Measurements from ENCODE around the gene SIM2. TPM values are rescaled to one million over a fixed set of nuclear protein-coding genes. Genes with fewer than 3 reads are reported as not detected.

Gene SIM2
- total and polyA plus RNA-seq, 7 experiments from 2014 or later = 0.12 TPM; not detected in 6

DNA sequence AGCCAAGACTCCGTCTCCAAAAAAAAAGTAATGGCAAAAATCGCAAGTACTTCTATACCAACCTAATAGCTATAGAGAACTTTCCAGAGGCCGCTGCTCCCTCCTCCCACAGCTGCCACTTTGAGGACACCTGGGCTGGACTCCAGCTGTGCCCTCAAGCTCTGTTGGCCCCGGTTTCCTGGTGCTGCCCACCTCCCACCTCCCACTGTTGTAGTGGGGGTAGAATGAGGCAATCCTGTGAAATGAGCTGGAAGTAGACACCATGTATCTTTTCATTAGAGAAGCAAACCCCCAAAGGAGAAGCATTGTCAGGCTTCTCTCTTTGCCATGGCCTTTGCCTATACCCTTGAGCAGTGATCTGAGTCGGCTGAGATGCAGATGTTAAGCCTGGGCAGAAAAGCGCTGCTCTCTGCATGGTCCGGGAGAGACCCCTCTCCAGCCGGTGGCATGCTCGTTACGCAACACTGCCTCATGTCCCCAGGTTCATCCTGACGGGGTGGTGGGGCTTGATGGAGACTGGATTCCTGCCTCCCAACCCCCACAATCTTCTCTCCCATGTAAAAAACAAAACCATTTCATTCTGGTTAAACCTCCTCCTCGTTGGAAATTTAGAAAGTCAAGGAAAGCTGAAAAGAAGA is 39.7 kb downstream of the SIM2 start:
- no peak for DNase-seq
- Histone ChIP-seq H3K27me3 (ENCODE audit: control insufficient read depth in 2 of 2, insufficient read depth in 2 of 2, low read length in 2 of 2) (no peaks in the 10 kb centered on the region), H3K36me3 (ENCODE audit: control insufficient read depth in 2 of 3, insufficient read depth in 3 of 3, low read length in 3 of 3) (no peaks in the 10 kb centered on the region), H3K9me3 (ENCODE audit: control insufficient read depth in 2 of 3, low read length in 3 of 3) (no peaks in the 10 kb centered on the region), H3K4me3 (ENCODE audit: low read length) (no peak overlapping the region), H3K4me1 (ENCODE audit: control insufficient read depth in 2 of 2, insufficient read depth in 2 of 2, low read length in 2 of 2) (no peaks in the 10 kb centered on the region), H3K27ac (ENCODE audit: low read depth, low read length) (no peak overlapping the region)
- Mint-ChIP-seq H3K27ac (no peak overlapping the region), H3K4me1 (no peaks in the 10 kb centered on the region), H3K9me3 (peaks cover 0 to 8% (median 0%) of the 10 kb centered on the region in 11 donors), H3K4me3 (no peak overlapping the region), H3K36me3 (peaks cover 0 to 3% (median 0%) of the 10 kb centered on the region in 5 donors), H3K27me3 (peaks cover 15 to 37% (median 23%) of the 10 kb centered on the region in 5 donors)
- intact Hi-C loops (cut with micrococcal nuclease) = no loop called here
- no peak for ATAC-seq
- CTCF ChIA-PET = no interaction called here
- POLR2A ChIA-PET = no interaction called here

DNA sequence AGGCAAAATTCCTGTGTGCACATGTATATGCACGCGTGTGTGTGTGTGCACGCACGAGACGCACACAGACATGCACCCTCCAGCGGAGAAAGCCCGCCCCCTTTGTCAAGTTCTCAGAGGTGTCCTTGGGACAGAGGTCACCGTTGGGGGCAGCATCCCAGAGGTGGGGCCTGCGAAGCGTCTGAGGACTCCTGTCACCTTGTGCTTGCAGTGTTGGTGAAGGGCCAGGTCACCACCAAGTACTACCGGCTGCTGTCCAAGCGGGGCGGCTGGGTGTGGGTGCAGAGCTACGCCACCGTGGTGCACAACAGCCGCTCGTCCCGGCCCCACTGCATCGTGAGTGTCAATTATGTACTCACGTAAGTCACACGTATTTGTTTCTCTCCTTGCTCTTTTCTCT is 42.6 kb downstream of the SIM2 start:
- ChIA-PET CTCF (no interaction called here), POLR2A (no interaction called here)
- no peaks in the 10 kb centered on the region for H3K27me3 ChIP-seq (ENCODE audit: control insufficient read depth in 2 of 2, insufficient read depth in 2 of 2, low read length in 2 of 2)
- no peak overlapping the region for H3K4me3 Mint-ChIP-seq
- H3K27me3 Mint-ChIP-seq = peaks cover 28 to 48% (median 36%) of the 10 kb centered on the region in 5 donors
- ATAC-seq (no peak), DNase-seq (no peak)
- intact Hi-C loops (cut with micrococcal nuclease) = no loop called here
- peaks cover 0 to 2% (median 0%) of the 10 kb centered on the region in 11 donors for H3K9me3 Mint-ChIP-seq
- no peaks in the 10 kb centered on the region for H3K36me3 ChIP-seq (ENCODE audit: control insufficient read depth in 2 of 3, insufficient read depth in 3 of 3, low read length in 3 of 3)
- no peaks in the 10 kb centered on the region for H3K36me3 Mint-ChIP-seq
- H3K27ac ChIP-seq (ENCODE audit: low read depth, low read length) = no peak overlapping the region
- H3K4me1 ChIP-seq (ENCODE audit: control insufficient read depth in 2 of 2, insufficient read depth in 2 of 2, low read length in 2 of 2) = no peaks in the 10 kb centered on the region
- H3K4me1 Mint-ChIP-seq = peaks cover 0 to 2% (median 2%) of the 10 kb centered on the region in 7 donors
- no peak overlapping the region for H3K4me3 ChIP-seq (ENCODE audit: low read length)
- H3K27ac Mint-ChIP-seq = no peak overlapping the region
- no peaks in the 10 kb centered on the region for H3K9me3 ChIP-seq (ENCODE audit: control insufficient read depth in 2 of 3, low read length in 3 of 3)

DNA sequence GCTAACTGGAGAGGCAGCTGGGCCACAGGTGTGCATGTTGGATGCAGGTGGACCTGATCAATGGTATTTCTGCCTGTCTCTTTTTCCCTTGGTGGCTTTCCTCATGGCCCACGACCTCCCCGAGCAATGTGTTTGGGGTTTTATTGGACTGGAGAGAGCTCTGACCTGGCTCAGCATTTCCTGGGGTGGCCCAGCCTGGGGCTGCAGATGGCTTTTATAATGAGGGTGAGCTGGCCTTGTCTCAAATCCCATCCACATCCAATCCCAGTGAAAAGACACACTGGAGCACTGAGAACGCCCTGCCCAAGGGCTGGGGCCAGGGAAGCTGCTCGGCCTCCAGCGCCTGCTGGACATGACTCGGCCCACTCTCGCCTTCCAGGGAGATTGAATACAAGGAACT is 44.1 kb downstream of the SIM2 start:
- Histone ChIP-seq H3K9me3 (ENCODE audit: control insufficient read depth in 2 of 3, low read length in 3 of 3) (no peaks in the 10 kb centered on the region), H3K4me1 (ENCODE audit: control insufficient read depth in 2 of 2, insufficient read depth in 2 of 2, low read length in 2 of 2) (no peaks in the 10 kb centered on the region), H3K4me3 (ENCODE audit: low read length) (no peak overlapping the region), H3K27me3 (ENCODE audit: control insufficient read depth in 2 of 2, insufficient read depth in 2 of 2, low read length in 2 of 2) (no peaks in the 10 kb centered on the region), H3K36me3 (ENCODE audit: control insufficient read depth in 2 of 3, insufficient read depth in 3 of 3, low read length in 3 of 3) (no peaks in the 10 kb centered on the region), H3K27ac (ENCODE audit: low read depth, low read length) (no peak overlapping the region)
- DNase-seq (no peak), ATAC-seq (no peak)
- Mint-ChIP-seq H3K9me3 (peaks cover 0 to 2% (median 0%) of the 10 kb centered on the region in 11 donors), H3K4me3 (no peak overlapping the region), H3K36me3 (no peaks in the 10 kb centered on the region), H3K4me1 (peaks cover 5 to 12% (median 10%) of the 10 kb centered on the region in 7 donors), H3K27ac (peak overlapping the region in 1 of 9 donors; percentile 55), H3K27me3 (peaks cover 25 to 52% (median 45%) of the 10 kb centered on the region in 5 donors)
- ChIA-PET CTCF (no interaction called here), POLR2A (no interaction called here)
- intact Hi-C loops (cut with micrococcal nuclease) = no loop called here

DNA sequence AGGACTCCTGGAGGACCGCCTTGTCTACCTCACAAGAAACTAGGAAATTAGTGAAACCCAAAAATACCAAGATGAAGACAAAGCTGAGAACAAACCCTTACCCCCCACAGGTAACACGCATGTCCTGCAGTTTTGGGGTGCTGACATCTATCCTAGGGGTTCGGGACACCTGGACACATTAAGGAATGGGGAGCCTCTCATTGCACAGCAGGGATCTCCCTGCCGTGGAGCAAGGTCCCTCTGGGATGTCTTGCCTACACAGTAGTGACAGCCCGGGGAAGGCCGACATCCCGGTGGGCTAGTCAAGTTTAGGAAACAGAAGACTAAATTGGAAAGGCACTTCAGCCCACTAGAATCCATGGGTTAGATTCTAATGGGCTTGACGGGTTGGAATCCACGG is 44.5 kb downstream of the SIM2 start:
- ATAC-seq = no peak
- Mint-ChIP-seq H3K27ac (no peak overlapping the region), H3K9me3 (peaks cover 0 to 2% (median 0%) of the 10 kb centered on the region in 11 donors), H3K4me3 (no peak overlapping the region), H3K4me1 (peaks cover 6 to 14% (median 13%) of the 10 kb centered on the region in 7 donors), H3K27me3 (peaks cover 29 to 55% (median 47%) of the 10 kb centered on the region in 5 donors), H3K36me3 (peaks cover 0 to 1% (median 0%) of the 10 kb centered on the region in 5 donors)
- Histone ChIP-seq H3K4me3 (ENCODE audit: low read length) (no peak overlapping the region), H3K27me3 (ENCODE audit: control insufficient read depth in 2 of 2, insufficient read depth in 2 of 2, low read length in 2 of 2) (no peaks in the 10 kb centered on the region), H3K27ac (ENCODE audit: low read depth, low read length) (no peak overlapping the region), H3K36me3 (ENCODE audit: control insufficient read depth in 2 of 3, insufficient read depth in 3 of 3, low read length in 3 of 3) (no peaks in the 10 kb centered on the region), H3K4me1 (ENCODE audit: control insufficient read depth in 2 of 2, insufficient read depth in 2 of 2, low read length in 2 of 2) (no peaks in the 10 kb centered on the region), H3K9me3 (ENCODE audit: control insufficient read depth in 2 of 3, low read length in 3 of 3) (no peaks in the 10 kb centered on the region)
- DNase-seq = no peak
- intact Hi-C loops (cut with micrococcal nuclease) = no loop called here
- CTCF ChIA-PET = no interaction called here
- POLR2A ChIA-PET = no interaction called here

DNA sequence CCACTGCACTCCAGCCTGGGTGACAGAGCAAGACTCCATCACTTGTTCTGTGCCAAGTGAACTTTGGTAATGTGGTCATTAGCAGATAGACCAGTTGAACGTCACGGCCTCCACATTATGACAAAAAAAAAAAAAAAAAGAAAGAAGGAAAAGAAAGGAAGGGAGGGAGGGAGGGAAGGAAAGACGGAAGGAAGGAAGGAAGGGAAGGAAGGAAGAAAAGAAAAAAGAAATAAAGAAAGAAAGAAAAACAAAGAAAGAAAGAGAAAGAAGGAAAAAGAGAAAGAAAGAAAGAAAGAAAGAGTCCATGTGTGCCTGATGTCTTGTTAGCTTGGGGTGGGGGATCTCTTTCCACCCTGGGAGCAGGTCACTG is 45.3 kb downstream of the SIM2 start:
- no peaks in the 10 kb centered on the region for H3K9me3 Mint-ChIP-seq
- Histone ChIP-seq H3K4me1 (ENCODE audit: control insufficient read depth in 2 of 2, insufficient read depth in 2 of 2, low read length in 2 of 2) (no peaks in the 10 kb centered on the region), H3K9me3 (ENCODE audit: control insufficient read depth in 2 of 3, low read length in 3 of 3) (no peaks in the 10 kb centered on the region), H3K27me3 (ENCODE audit: control insufficient read depth in 2 of 2, insufficient read depth in 2 of 2, low read length in 2 of 2) (no peaks in the 10 kb centered on the region), H3K36me3 (ENCODE audit: control insufficient read depth in 2 of 3, insufficient read depth in 3 of 3, low read length in 3 of 3) (no peaks in the 10 kb centered on the region), H3K4me3 (ENCODE audit: low read length) (no peak overlapping the region), H3K27ac (ENCODE audit: low read depth, low read length) (no peak overlapping the region)
- H3K36me3 Mint-ChIP-seq = peaks cover 0 to 7% (median 5%) of the 10 kb centered on the region in 5 donors
- H3K4me1 Mint-ChIP-seq = peaks cover 9 to 22% (median 17%) of the 10 kb centered on the region in 7 donors
- H3K27ac Mint-ChIP-seq = no peak overlapping the region
- ATAC-seq (no peak), DNase-seq (no peak)
- ChIA-PET CTCF (no interaction called here), POLR2A (no interaction called here)
- peaks cover 36 to 56% (median 50%) of the 10 kb centered on the region in 5 donors for H3K27me3 Mint-ChIP-seq
- no peak overlapping the region for H3K4me3 Mint-ChIP-seq
- intact Hi-C loops (cut with micrococcal nuclease) = no loop called here

DNA sequence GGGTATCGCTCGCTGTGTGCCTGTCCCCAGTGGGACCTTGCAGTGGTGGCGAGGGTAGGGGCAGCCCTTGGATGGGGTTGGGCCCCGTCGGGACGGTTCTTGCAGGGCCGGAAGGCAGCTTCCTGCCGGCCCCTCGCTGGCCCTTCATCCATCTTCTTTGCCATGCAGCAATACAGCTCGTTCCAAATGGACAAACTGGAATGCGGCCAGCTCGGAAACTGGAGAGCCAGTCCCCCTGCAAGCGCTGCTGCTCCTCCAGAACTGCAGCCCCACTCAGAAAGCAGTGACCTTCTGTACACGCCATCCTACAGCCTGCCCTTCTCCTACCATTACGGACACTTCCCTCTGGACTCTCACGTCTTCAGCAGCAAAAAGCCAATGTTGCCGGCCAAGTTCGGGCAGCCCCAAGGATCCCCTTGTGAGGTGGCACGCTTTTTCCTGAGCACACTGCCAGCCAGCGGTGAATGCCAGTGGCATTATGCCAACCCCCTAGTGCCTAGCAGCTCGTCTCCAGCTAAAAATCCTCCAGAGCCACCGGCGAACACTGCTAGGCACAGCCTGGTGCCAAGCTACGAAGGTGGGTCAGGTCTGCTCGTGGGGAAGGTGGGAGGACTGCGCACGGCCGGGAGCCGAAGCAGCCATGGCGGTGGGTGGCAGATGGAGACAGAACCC is 45.8 kb downstream of the SIM2 start:
- DNase-seq = no peak
- intact Hi-C loops (cut with micrococcal nuclease) = no loop called here
- Mint-ChIP-seq H3K27me3 (peaks cover 41 to 60% (median 48%) of the 10 kb centered on the region in 5 donors), H3K9me3 (no peaks in the 10 kb centered on the region), H3K27ac (no peak overlapping the region), H3K36me3 (peaks cover 0 to 12% (median 10%) of the 10 kb centered on the region in 5 donors), H3K4me1 (peaks cover 9 to 23% (median 17%) of the 10 kb centered on the region in 7 donors), H3K4me3 (peak overlapping the region in 1 of 10 donors; percentile 23)
- ChIA-PET POLR2A (no interaction called here), CTCF (no interaction called here)
- H3K36me3 ChIP-seq (ENCODE audit: control insufficient read depth in 2 of 3, insufficient read depth in 3 of 3, low read length in 3 of 3) = no peaks in the 10 kb centered on the region
- no peak overlapping the region for H3K4me3 ChIP-seq (ENCODE audit: low read length)
- H3K27ac ChIP-seq (ENCODE audit: low read depth, low read length) = no peak overlapping the region
- H3K27me3 ChIP-seq (ENCODE audit: control insufficient read depth in 2 of 2, insufficient read depth in 2 of 2, low read length in 2 of 2) = no peaks in the 10 kb centered on the region
- no peaks in the 10 kb centered on the region for H3K9me3 ChIP-seq (ENCODE audit: control insufficient read depth in 2 of 3, low read length in 3 of 3)
- no peak for ATAC-seq
- no peaks in the 10 kb centered on the region for H3K4me1 ChIP-seq (ENCODE audit: control insufficient read depth in 2 of 2, insufficient read depth in 2 of 2, low read length in 2 of 2)

DNA sequence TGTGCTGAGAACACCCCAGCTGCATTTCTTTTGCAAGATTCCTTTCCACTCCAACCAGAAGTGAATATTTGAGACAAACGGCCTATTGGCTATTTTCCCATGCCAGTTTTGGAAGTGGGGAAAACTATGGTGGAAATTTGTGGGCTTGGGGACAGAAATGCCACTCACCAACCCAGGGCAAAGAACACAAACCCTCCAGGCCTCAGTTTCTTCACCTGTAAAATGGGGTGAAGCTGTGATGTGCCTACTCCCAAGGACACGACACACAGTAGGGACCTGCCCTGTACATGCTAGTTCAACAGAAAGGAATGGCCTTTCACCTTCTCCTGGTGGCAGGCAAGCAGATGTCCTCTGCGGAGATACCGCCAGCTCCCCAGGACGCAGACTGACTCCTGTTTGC is 46.5 kb downstream of the SIM2 start:
- ChIA-PET POLR2A (no interaction called here), CTCF (no interaction called here)
- H3K27ac ChIP-seq (ENCODE audit: low read depth, low read length) = no peak overlapping the region
- H3K4me3 ChIP-seq (ENCODE audit: low read length) = no peak overlapping the region
- peaks cover 45 to 65% (median 55%) of the 10 kb centered on the region in 5 donors for H3K27me3 Mint-ChIP-seq
- intact Hi-C loops (cut with micrococcal nuclease) = no loop called here
- ATAC-seq (no peak), DNase-seq (no peak)
- H3K36me3 ChIP-seq (ENCODE audit: control insufficient read depth in 2 of 3, insufficient read depth in 3 of 3, low read length in 3 of 3) = no peaks in the 10 kb centered on the region
- no peak overlapping the region for H3K27ac Mint-ChIP-seq
- H3K9me3 Mint-ChIP-seq = no peaks in the 10 kb centered on the region
- no peak overlapping the region for H3K4me3 Mint-ChIP-seq
- H3K36me3 Mint-ChIP-seq = peaks cover 0 to 18% (median 15%) of the 10 kb centered on the region in 5 donors
- no peaks in the 10 kb centered on the region for H3K4me1 ChIP-seq (ENCODE audit: control insufficient read depth in 2 of 2, insufficient read depth in 2 of 2, low read length in 2 of 2)
- no peaks in the 10 kb centered on the region for H3K9me3 ChIP-seq (ENCODE audit: control insufficient read depth in 2 of 3, low read length in 3 of 3)
- no peaks in the 10 kb centered on the region for H3K27me3 ChIP-seq (ENCODE audit: control insufficient read depth in 2 of 2, insufficient read depth in 2 of 2, low read length in 2 of 2)
- H3K4me1 Mint-ChIP-seq = peaks cover 9 to 23% (median 17%) of the 10 kb centered on the region in 7 donors
